KMS-11 (cell line): ENCODE data around the gene RRAGD.

Experiments
- H2AFZ ChIP-seq: fragments of 200-600 bp; sonication (generic); 2 replicates; pipeline ENCODE4 v1.6.1; 2016; ENCODE audit warnings: antibody characterized with exemption, mixed run types, low read depth
- H3K27ac ChIP-seq: fragments of 200-600 bp; sonication (generic); 2 replicates; pipeline ENCODE4 v1.6.1; 2016; ENCODE audit warnings: mild to moderate bottlenecking, mixed run types
- H3K27me3 ChIP-seq: fragments of 200-600 bp; sonication (generic); 2 replicates; pipeline ENCODE4 v1.6.1; 2017; ENCODE audit warnings: mild to moderate bottlenecking, low read depth, mixed run types, moderate library complexity; ENCODE audit not compliant: insufficient read depth
- H3K36me3 ChIP-seq: fragments of 200-600 bp; sonication (generic); 2 replicates; pipeline ENCODE4 v1.6.1; 2017; ENCODE audit warnings: mild to moderate bottlenecking, mixed run types; ENCODE audit not compliant: insufficient read depth
- H3K4me1 ChIP-seq: fragments of 200-600 bp; sonication (generic); 2 replicates; pipeline ENCODE4 v1.6.1; 2016; ENCODE audit warnings: mild to moderate bottlenecking, low read depth, mixed run types; ENCODE audit not compliant: poor library complexity, severe bottlenecking
- H3K4me2 ChIP-seq: fragments of 200-600 bp; sonication (generic); 2 replicates; pipeline ENCODE4 v1.7.0; 2016; ENCODE audit warnings: mild to moderate bottlenecking, mixed run types
- H3K4me3 ChIP-seq: fragments of 200-600 bp; sonication (generic); IDR thresholded peaks from 2 replicates; pipeline ENCODE4 v1.6.1; 2017; ENCODE audit warnings: low read depth, low read length, mixed read lengths; ENCODE audit not compliant: insufficient read depth
- H3K79me2 ChIP-seq: fragments of 200-600 bp; sonication (generic); 2 replicates; pipeline ENCODE4 v1.6.1; 2016; ENCODE audit warnings: low read depth, mixed run types; ENCODE audit not compliant: insufficient read depth
- H3K9ac ChIP-seq: fragments of 200-600 bp; sonication (generic); 2 replicates; pipeline ENCODE4 v1.6.1; 2016; ENCODE audit warnings: mild to moderate bottlenecking, mixed run types
- H4K20me1 ChIP-seq: fragments of 200-600 bp; sonication (generic); 2 replicates; pipeline ENCODE4 v1.6.1; 2016; ENCODE audit warnings: mild to moderate bottlenecking, mixed run types; ENCODE audit not compliant: insufficient read depth
- TF ChIP-seq, protein P1 (sequence below): fragments of 200-600 bp; sonication (generic); conservative IDR thresholded peaks from 2 replicates; pipeline ENCODE4 v1.6.1; 2017; ENCODE audit warnings: low read depth, mild to moderate bottlenecking, antibody characterized with exemption, low read length, moderate library complexity, mixed read lengths

The RRAGD gene

DNA sequence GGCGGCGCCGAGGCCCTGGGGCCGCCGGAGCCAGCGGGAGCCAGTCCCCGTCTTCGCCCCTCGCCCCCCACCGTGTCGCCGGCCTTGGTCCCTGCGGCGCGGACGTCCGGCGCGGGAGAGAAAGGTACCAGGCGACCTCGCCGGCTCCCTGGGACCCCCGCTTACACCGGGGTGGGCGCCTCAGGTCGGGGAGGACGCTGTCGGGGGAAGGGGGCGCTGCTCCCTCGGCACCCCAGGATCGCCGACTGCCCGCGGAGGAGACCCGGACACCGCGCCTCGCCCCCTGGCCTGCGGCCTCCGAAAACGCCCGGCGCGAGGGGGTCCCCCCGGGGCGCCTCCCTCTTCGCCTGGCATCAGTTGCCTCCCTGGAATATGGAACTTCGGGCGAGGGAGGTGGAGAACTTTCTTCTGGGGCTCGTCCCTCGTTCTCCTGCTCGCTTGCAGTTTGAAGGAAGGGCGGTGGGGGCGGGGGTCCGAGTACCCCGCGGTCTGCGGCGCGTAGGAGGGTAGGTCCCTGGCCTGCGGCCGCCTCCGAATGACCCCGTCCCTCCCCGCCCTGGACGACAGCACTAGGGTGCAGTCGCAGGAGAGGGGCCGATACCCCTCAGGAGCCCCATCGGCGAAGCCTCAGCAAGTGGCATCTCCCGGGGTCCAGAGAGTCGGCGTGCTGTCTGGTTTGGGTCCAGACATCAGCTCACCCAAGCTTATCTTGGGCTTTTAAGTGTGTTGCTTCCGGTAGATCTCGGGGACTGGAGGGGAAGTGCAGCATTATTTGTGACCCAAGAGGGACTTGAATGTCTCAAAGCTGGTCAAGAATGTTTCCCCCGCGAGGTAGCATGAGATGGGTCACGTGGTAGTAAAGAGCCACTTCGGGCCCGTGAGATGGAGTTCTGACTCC, 21.4 kb upstream of the RRAGD start:
- Histone ChIP-seq H2AFZ (peak overlapping the region; percentile 59; the same call in 1 of the 2 replicates), H4K20me1 (no peaks in the 10 kb centered on the region), H3K9ac (no peak overlapping the region), H3K4me3 (no peak overlapping the region), H3K27ac (no peak overlapping the region), H3K4me1 (peaks cover 25% of the 10 kb centered on the region), H3K27me3 (no peaks in the 10 kb centered on the region), H3K79me2 (no peaks in the 10 kb centered on the region), H3K36me3 (no peaks in the 10 kb centered on the region), H3K4me2 (no peak overlapping the region)
- TF ChIP-seq, protein P1, sequence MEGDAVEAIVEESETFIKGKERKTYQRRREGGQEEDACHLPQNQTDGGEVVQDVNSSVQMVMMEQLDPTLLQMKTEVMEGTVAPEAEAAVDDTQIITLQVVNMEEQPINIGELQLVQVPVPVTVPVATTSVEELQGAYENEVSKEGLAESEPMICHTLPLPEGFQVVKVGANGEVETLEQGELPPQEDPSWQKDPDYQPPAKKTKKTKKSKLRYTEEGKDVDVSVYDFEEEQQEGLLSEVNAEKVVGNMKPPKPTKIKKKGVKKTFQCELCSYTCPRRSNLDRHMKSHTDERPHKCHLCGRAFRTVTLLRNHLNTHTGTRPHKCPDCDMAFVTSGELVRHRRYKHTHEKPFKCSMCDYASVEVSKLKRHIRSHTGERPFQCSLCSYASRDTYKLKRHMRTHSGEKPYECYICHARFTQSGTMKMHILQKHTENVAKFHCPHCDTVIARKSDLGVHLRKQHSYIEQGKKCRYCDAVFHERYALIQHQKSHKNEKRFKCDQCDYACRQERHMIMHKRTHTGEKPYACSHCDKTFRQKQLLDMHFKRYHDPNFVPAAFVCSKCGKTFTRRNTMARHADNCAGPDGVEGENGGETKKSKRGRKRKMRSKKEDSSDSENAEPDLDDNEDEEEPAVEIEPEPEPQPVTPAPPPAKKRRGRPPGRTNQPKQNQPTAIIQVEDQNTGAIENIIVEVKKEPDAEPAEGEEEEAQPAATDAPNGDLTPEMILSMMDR: no peak

DNA sequence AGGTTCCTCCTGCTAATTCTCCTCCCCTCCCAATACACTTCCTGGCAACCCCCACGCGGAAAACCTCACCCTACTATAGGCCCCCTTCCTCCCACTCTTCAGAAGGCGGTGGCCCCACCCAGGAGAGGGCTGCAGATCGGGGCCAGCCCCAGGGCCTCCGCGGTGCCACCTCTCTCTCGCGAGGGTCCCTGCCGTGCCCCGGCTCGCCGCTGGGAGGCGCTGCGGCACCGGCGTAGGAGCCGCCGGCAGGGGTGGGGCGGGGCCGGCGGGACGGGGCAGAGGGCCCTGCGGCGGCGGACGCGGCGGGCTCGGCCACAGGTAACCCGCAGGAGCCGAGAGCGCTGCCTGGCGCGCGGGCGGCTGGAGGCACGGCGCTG, 20.8 kb upstream of the RRAGD start, which contains the start of gene ANKRD6:
TSS of gene ANKRD6 (plus strand) at position 278 of the 377 bp plus-strand sequence. CDS start 133,825 bp downstream, outside the sequence.
- TF ChIP-seq, protein P1: peak; percentile 48; the same call in 1 of the 2 replicates
- no peaks in the 10 kb centered on the region for H3K36me3 ChIP-seq
- peak within 1 kb of the TSS; percentile 21; the same call in 1 of the 2 replicates for H3K4me2 ChIP-seq
- H3K79me2 ChIP-seq: no peaks in the 10 kb centered on the region
- H3K27ac ChIP-seq: no peak within 1 kb of the TSS
- H4K20me1 ChIP-seq: no peaks in the 10 kb centered on the region
- no peak within 1 kb of the TSS for H3K9ac ChIP-seq
- H2AFZ ChIP-seq: peak within 1 kb of the TSS; percentile 59; the same call in 1 of the 2 replicates
- no peaks in the 10 kb centered on the region for H3K27me3 ChIP-seq
- peaks cover 25% of the 10 kb centered on the region for H3K4me1 ChIP-seq
- no peak within 1 kb of the TSS for H3K4me3 ChIP-seq

DNA sequence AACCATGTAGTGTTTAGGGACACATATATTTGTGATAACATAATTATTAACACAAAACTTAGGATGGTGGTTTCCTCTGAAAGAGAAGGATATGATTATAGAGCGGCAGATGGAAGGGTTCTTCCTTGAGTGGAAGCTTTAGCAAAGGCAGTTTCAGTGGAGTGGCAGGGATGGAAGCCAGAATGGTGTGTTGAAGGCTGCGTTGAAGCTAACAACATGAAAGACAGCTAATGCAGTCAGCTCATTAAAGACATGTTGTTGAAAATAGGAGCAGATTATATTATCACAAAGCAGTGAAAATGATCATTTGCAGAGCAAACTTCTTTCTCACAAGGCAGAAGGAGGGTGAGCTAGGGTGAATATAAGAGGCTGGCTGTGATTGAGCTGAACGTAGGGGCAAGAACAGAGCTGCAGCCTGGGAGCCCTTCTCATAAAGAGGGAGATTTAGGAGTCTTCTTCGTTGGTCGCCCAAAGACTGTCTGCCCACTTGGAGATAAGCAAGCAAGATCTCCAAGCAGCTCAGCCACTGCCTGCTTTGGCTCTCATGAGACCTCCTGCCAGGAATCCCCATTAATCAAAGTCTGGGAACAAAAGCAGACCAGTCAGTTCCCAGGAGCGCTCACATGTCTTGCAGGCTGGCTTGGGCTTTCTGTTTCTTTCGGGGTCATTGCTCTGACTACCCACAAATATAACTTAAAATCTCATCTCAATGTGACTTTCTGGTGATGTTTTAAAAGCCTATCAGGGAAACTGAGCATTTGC, 18.3 kb upstream of the RRAGD start:
- no peak overlapping the region for H2AFZ ChIP-seq
- H3K4me3 ChIP-seq: no peak overlapping the region
- TF ChIP-seq, protein P1: no peak
- no peak overlapping the region for H3K4me2 ChIP-seq
- no peaks in the 10 kb centered on the region for H3K27me3 ChIP-seq
- no peaks in the 10 kb centered on the region for H4K20me1 ChIP-seq
- no peak overlapping the region for H3K9ac ChIP-seq
- H3K79me2 ChIP-seq: no peaks in the 10 kb centered on the region
- H3K4me1 ChIP-seq: peaks cover 9% of the 10 kb centered on the region
- no peaks in the 10 kb centered on the region for H3K36me3 ChIP-seq
- H3K27ac ChIP-seq: no peak overlapping the region

DNA sequence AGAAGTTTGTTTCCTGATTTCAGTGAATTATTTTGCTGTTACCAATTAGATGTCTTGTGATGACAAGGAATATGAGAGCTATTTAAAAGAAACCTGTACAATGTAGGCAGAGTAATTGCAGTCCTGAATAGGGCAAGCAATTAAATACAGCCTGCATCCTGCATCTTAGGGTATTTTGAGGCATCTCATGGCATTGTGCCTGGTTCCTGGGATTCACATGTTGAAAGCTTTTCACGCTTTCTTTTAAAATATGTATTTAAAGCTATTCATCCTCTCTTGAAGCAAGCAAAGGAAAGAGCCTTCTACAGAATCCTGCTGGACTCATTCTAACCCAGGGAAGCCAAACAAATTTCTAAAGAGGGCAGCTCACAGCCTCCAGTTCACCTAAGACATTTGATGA, 4.7 kb upstream of the RRAGD start:
- no peak overlapping the region for H3K27ac ChIP-seq
- TF ChIP-seq, protein P1: no peak
- H3K4me2 ChIP-seq: no peak overlapping the region
- no peak overlapping the region for H3K9ac ChIP-seq
- H3K4me1 ChIP-seq: peaks cover 10% of the 10 kb centered on the region
- no peak overlapping the region for H3K4me3 ChIP-seq
- no peaks in the 10 kb centered on the region for H3K79me2 ChIP-seq
- H3K36me3 ChIP-seq: no peaks in the 10 kb centered on the region
- no peaks in the 10 kb centered on the region for H3K27me3 ChIP-seq
- H2AFZ ChIP-seq: no peak overlapping the region
- H4K20me1 ChIP-seq: no peaks in the 10 kb centered on the region
